SKM-1 (cell line): ENCODE results near the gene STXBP6.
"Not testable (repeated sequence)": the region's sequence is repeated elsewhere in the genome, so short reads cannot be mapped to it uniquely, and the experiment has no call there.

Source experiments
- DNase-seq: peaks from one replicate; lab custom pipeline; 2025; ENCODE audit not compliant: unreplicated experiment; lab: John Stamatoyannopoulos, UW

STXBP6 gene

DNA sequence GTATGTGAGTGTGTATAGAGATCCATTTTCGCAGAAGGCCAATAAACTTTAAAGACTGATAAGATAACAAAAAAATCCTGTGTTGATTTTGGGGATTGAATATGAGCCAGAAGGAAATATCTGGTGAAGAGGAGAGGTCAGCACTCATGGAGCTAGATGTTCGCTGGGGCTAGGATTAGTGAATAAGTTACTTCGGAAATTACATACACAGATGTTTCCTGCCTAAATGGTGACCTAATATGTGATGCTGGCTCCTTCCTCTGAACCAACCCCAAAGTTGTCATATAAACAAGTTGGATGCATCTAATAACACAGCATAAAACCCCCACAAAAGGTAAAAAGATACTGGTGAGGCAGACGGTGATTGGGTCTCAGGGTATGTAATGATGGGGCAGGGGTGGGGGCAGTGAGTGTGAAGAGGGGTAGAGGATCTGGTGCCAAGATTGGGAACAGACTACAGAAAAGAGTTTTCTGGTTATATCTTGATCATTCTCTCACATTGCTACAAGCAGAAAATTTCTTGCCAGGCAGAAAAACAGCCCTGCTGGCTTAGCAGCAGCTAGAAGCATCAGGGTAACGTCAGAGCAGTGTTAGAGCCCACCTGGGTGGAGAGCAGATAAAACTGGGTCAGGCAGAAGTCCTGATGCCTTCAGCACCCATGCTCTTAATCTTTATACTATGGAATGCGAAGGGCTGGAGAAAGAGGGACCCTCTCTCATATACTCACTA, 275.6 kb downstream of the STXBP6 start:
- no peak for DNase-seq

- not testable (repeated sequence) for DNase-seq
These were observed 276.4 kb downstream of the STXBP6 start for GRCh38 chr14:24773564-24773963.

- DNase-seq, result no peak
These were observed 283.5 kb downstream of the STXBP6 start for GRCh38 chr14:24766434-24766833.

- DNase-seq, result no peak
These were observed 288.8 kb downstream of the STXBP6 start for GRCh38 chr14:24761141-24761540.
